GM12872 (cell line): ENCODE results near the gene STOM.

Experiments
- TF ChIP-seq, protein P1 (sequence below): IDR thresholded peaks from 3 replicates; pipeline ENCODE4 v1.5.1; 2011; ENCODE audit warnings: low read depth, mild to moderate bottlenecking, low read length, moderate library complexity; ENCODE audit not compliant: insufficient read depth

STOM gene

DNA sequence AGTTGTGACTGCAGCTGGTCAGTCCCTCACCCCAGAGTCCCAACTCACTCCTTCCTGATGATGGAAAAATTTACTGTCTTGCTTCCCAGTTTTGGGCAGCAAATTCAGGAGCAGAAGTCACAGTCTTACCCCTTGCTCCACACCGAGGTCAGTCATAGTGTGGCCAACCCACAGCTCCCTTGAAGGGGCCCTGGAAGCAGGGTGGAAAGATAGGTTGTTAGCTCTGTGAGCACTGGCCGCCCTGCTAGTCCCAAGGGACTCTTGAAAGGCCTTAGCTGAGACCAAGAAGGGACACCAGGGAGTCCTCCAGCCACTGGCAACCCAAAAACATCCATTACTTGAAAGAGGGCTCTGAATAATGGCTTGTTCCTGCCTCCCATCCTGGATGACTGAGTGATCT, 62.1 kb downstream of the STOM start:
- TF ChIP-seq, protein P1, sequence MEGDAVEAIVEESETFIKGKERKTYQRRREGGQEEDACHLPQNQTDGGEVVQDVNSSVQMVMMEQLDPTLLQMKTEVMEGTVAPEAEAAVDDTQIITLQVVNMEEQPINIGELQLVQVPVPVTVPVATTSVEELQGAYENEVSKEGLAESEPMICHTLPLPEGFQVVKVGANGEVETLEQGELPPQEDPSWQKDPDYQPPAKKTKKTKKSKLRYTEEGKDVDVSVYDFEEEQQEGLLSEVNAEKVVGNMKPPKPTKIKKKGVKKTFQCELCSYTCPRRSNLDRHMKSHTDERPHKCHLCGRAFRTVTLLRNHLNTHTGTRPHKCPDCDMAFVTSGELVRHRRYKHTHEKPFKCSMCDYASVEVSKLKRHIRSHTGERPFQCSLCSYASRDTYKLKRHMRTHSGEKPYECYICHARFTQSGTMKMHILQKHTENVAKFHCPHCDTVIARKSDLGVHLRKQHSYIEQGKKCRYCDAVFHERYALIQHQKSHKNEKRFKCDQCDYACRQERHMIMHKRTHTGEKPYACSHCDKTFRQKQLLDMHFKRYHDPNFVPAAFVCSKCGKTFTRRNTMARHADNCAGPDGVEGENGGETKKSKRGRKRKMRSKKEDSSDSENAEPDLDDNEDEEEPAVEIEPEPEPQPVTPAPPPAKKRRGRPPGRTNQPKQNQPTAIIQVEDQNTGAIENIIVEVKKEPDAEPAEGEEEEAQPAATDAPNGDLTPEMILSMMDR: no peak

DNA sequence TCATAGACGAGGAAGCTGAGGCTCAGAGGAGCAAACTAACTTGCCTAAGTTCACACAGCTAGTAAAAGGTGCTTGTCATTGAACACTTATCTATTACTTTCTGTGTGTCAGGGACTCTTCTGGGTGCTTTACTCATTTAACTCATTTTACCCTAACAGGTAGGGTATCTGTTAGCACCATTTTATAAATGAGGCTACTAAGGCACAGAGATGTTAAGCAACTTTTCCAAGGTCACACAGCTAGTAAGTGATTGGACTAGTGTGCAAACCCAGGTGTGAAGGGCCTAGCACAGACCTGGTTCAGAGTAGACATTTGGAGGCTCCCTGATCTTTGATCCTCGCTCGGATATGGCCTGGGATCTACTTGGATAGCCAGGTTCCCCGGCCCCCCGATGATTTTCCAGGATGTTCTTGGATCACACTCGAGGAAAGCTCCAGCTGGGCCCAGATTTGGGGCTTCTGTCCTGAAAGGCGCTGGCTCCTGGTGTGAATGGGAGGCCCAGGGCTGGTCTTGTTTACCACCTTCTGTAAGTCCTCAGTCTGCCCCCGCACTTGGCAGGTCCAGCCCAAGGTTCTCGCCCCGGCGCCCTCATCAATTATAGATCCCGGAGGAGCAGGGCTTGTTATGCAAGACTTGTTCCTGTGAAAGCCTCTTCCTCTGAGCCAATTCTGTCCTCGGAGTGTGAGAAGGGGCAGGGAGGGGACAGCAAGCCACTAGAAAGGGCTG, 64.6 kb downstream of the STOM start:
- TF ChIP-seq, protein P1: no peak

DNA sequence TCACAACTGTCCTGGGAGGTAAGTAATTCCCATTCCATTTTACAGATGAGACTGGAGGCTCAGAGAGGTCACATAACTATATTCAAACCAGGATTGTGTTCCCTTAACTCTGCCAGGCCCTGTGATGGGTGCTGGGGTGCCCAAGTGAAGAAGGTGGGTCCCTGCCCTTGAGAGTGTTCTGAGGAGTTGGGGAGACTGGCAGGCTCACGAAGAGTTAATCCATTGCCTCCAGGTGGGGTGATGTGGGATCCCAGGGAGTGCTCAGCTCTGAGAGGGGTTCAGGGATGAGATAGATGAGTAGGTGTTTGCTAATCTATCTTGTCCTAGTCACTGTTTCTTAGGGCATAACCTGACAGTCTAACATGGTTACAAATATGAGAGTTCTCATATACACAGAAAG, 65.3 kb downstream of the STOM start:
- TF ChIP-seq, protein P1: no peak

DNA sequence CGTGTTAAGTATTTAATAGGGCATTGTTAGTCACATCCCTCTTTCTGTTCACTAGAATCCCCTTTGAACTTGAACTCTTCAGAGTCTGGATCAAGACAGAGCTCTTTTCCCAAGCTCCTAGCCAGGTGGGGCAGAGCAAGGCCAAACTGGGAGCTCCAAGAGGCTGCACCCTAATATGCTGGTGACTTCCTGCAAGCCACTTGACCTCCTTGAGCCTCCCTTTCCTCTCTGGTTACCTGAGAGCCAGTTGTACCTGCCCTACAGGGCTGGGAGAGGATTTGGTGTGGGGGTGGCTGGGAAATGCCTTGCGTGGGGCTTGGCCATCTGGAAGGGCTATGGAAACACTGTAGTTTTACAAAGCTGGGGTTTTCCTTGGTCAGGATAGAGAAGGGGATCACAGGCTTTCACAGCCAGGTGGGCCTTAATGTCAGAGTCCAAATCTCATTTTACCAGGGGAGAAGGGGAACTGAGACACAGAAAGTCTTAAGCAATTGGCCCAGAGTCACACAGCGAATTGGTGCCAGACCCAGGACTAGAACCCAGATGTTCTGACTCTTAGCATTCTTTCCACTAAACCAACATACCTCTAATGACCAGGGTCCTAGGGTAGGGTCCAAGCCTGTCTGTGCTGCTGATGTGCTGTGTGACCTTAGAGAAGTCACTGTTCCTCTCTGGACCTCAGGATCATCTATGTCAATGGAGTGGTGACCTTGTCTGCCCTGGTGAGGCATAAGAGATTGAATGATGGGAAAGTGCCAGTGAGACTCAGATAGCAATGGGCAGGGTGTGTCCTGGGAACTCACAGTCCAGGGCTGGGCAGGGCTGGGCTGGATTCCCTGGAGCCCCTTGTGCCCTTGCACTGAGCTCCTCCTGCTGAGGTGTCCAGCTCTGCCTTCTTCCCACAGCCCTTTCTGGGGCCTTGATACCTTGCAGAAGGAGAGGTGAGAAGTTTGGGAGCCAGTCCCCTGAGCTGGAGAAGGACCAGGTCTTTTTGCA, 66.3 kb downstream of the STOM start:
- TF ChIP-seq, protein P1: no peak

DNA sequence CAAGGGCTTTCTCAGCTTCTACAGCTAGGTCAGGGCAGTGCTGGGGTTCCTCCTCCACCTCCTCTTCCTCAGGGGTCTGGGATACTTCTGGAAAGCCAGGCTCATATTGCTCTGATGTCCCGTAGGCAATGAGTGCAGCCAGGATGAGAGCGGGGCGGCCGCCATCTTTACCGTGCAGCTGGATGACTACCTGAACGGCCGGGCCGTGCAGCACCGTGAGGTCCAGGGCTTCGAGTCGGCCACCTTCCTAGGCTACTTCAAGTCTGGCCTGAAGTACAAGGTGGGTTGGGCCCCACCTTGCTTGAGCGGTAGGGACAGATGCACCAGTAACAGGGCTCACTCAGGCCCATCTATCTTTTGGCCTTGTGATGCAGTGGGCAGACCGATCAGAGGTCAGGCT, 67.3 kb downstream of the STOM start:
- TF ChIP-seq, protein P1: no peak

DNA sequence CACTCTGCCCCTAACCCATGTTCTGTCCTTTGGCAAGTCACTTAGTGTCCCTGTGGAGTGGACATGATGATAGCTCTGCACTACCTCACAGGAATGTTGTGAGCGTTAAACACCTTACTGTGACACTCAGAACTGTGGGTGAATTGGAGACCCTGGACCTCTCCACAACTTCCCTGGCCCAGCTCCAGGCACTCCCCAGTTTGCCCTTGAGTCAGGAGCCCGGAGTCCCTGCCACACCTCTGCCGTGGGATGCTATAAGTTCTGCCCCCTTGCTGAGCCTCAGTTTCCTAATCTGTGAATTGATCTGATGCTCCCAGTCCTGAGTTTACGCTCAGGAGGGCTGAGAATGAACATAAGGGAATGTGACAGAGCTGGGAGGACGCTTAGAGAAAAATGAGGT, 67.7 kb downstream of the STOM start:
- TF ChIP-seq, protein P1: no peak

DNA sequence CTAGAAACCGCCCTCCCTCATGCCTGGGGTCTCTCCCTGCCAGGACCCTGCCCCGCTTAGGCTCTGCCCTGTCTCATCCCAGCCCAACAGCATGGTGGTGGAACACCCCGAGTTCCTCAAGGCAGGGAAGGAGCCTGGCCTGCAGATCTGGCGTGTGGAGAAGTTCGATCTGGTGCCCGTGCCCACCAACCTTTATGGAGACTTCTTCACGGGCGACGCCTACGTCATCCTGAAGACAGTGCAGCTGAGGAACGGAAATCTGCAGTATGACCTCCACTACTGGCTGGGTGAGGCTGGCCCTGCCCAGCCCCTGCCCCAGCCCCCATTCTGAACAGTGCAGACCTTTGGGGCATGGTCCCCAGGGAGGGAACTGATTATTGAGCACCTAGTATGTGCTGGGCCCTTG, 68.2 kb downstream of the STOM start:
- TF ChIP-seq, protein P1: no peak
